Adrenal gland (tissue), 5 donors: ENCODE results near the gene NUMBL.

ENCODE experiments used
- CTCF ChIP-seq, 6 experiments: fragments of 450-650 bp in 4 of 6; fragments of 200-600 bp in 2 of 6; sonication (generic) in 1 of 6; IDR thresholded peaks; 1 replicate in 5 of 6; 2 replicates in 1 of 6; pipeline versions ENCODE4 v1.5.1 to v1.8.0; 2016 to 2021; ENCODE audit warnings: antibody characterized with exemption in 6 of 6, mild to moderate bottlenecking in 2 of 6, moderate library complexity in 1 of 6
- POLR2A ChIP-seq, 2 donors: fragments of 450-650 bp; IDR thresholded peaks; one replicate each; pipeline ENCODE4 v1.6.1; 2017; ENCODE audit warnings: antibody characterized with exemption in 2 of 2, mild to moderate bottlenecking in 2 of 2, moderate library complexity in 1 of 2
- donor health status: DM: no; HTN: no; CAD: no.

GRCh38 chr19:40667602-40668001, 22.8 kb downstream of the NUMBL start:
- TF ChIP-seq CTCF (IDR thresholded peaks at IDR 0.05): no peak
- no peak for TF ChIP-seq POLR2A (IDR thresholded peaks at IDR 0.05)
